Adrenal gland (tissue), 12 donors: Measurements from ENCODE around the gene CDK5RAP2. TPM values are rescaled to one million over a fixed set of nuclear protein-coding genes. Genes with fewer than 3 reads are reported as not detected.

Experiments used
- DNase-seq, 7 donors: peaks; one replicate each; pipeline ENCODE4 v3.0.0-alpha.2; 2019 to 2020
- H3K27ac ChIP-seq, 5 donors: fragments of 200-600 bp; sonication (generic) in 4 of 5; 1 replicate in 3 of 5; 2 replicates in 2 of 5; pipeline versions ENCODE4 v1.5.1 to v1.8.0; 2016 to 2020; ENCODE audit warnings: mild to moderate bottlenecking in 1 of 5
- H3K27me3 ChIP-seq: fragments of 200-600 bp; 2 replicates; pipeline ENCODE4 v1.8.0; 2021
- H3K36me3 ChIP-seq, 2 donors: fragments of 200-600 bp; replicated peaks in 1 of 2; 1 replicate in 1 of 2; 2 replicates in 1 of 2; pipeline versions ENCODE4 v1.5.1 to v1.8.0; 2018 to 2022
- H3K4me1 ChIP-seq, 2 donors: fragments of 200-600 bp; replicated peaks in 1 of 2; 1 replicate in 1 of 2; 2 replicates in 1 of 2; pipeline versions ENCODE4 v1.5.1 to v1.8.0; 2018 to 2021
- H3K4me3 ChIP-seq, 4 donors: fragments of 200-600 bp; sonication (generic) in 3 of 4; one replicate each; pipeline ENCODE4 v1.5.1; 2016 to 2018
- H3K9me3 ChIP-seq, 3 donors: fragments of 200-600 bp; sonication (generic) in 1 of 3; replicated peaks in 1 of 3; 1 replicate in 2 of 3; 2 replicates in 1 of 3; pipeline versions ENCODE4 v1.5.1 to v1.8.0; 2016 to 2021
- POLR2A ChIP-seq, 2 donors: fragments of 450-650 bp; IDR thresholded peaks; one replicate each; pipeline ENCODE4 v1.6.1; 2017; ENCODE audit warnings: antibody characterized with exemption in 2 of 2, mild to moderate bottlenecking in 2 of 2, moderate library complexity in 1 of 2
- WGBS, 4 donors: extraction: QIAGEN DNeasy Blood & Tissue Kit in 2 of 4; methylation state at CpG; one replicate each; pipeline versions ENCODE4 v1.1.5 to v1.1.7; 2013 to 2017; 5-methylcytosine and 5-hydroxymethylcytosine counted together
- intact Hi-C, 2 donors: fragments of 100-400 bp; cut with DNase I; formaldehyde crosslinking; loops; one replicate each; pipeline versions ENCODE4 v1.14.1 to v1.15.0; 2022 to 2023
- polyA plus RNA-seq, 3 donors: library from polyadenylated mRNA; stranded (reverse); fragments of 200-250 nt in 2 of 3; fragments of 350-450 nt in 1 of 3; fragmentation: Illumina TruSeq in 1 of 3; extraction: RNeasy Lipid Tissue Mini Kit (QIAGEN cat#74804) in 1 of 3; gene quantifications; one replicate each; pipeline ENCODE4 v1.2.3, GENCODE V29; 2013 to 2014
- total RNA-seq, 9 donors: library from RNA; depleted of rRNA in 4 of 9; stranded (reverse); fragments of >200 nt in 4 of 9; fragments of 120-200 nt in 1 of 9; fragmentation: NEBNext Ultra II Directional in 1 of 9; extraction: Animal tissue kit (Norgen Biotek cat#: 25700) in 1 of 9; gene quantifications; one replicate each; pipeline versions ENCODE4 v1.1.0 to v1.2.4, GENCODE V29; 2013 to 2023
- TF ChIP-seq, protein P1 (sequence below), 6 experiments: fragments of 450-650 bp in 4 of 6; fragments of 200-600 bp in 2 of 6; sonication (generic) in 1 of 6; IDR thresholded peaks; 1 replicate in 5 of 6; 2 replicates in 1 of 6; pipeline versions ENCODE4 v1.5.1 to v1.8.0; 2016 to 2021; ENCODE audit warnings: antibody characterized with exemption in 6 of 6, mild to moderate bottlenecking in 2 of 6, moderate library complexity in 1 of 6
- donor health status: healthy with polysubstance abuse.
- donor health status: Bipolar disorder and iron deficiency.
- donor health status: DM: yes; HTN: yes; CAD: no.
- donor health status: DM: no; HTN: no; CAD: no.
- donor health status: DM: no; HTN: no; CAD: no.
- donor health status: DM: yes; HTN: yes; CAD: no.

The CDK5RAP2 gene
- total and polyA plus RNA-seq, 12 donors = 26.0 to 60.7 (median 41.9) TPM

DNA sequence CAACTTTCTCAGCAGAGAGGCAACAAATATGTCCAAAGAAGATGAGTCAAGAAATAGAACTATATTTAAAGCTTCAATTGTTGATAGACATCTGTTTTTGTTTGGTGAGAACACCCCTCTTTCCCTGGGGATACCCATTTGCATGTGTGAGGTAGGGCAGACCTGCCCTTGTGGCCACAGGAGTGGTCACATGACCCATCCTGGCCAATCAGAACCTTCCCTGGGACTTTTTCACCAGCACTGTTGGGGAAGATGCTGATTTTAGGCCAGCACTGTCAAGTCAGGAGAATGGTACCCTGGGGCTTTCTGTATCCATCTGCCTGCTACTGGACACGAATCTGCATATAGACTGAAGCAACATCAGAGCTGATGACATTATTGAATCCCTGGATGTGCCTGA lies 211.2 kb downstream of the CDK5RAP2 start:
- Histone ChIP-seq H3K27ac (no peak overlapping the region), H3K9me3 (no peaks in the 10 kb centered on the region), H3K27me3 (no peaks in the 10 kb centered on the region), H3K36me3 (no peaks in the 10 kb centered on the region), H3K4me1 (no peaks in the 10 kb centered on the region), H3K4me3 (no peak overlapping the region)
- TF ChIP-seq, protein P1, sequence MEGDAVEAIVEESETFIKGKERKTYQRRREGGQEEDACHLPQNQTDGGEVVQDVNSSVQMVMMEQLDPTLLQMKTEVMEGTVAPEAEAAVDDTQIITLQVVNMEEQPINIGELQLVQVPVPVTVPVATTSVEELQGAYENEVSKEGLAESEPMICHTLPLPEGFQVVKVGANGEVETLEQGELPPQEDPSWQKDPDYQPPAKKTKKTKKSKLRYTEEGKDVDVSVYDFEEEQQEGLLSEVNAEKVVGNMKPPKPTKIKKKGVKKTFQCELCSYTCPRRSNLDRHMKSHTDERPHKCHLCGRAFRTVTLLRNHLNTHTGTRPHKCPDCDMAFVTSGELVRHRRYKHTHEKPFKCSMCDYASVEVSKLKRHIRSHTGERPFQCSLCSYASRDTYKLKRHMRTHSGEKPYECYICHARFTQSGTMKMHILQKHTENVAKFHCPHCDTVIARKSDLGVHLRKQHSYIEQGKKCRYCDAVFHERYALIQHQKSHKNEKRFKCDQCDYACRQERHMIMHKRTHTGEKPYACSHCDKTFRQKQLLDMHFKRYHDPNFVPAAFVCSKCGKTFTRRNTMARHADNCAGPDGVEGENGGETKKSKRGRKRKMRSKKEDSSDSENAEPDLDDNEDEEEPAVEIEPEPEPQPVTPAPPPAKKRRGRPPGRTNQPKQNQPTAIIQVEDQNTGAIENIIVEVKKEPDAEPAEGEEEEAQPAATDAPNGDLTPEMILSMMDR (IDR thresholded peaks at IDR 0.05) = no peak
- TF ChIP-seq POLR2A (IDR thresholded peaks at IDR 0.05) = no peak
- intact Hi-C loops = no loop called here
- no peak for DNase-seq
- WGBS, 4 donors = 88 to 100% (median 96%) methylated on average over 1 of the region's 1 CpG

DNA sequence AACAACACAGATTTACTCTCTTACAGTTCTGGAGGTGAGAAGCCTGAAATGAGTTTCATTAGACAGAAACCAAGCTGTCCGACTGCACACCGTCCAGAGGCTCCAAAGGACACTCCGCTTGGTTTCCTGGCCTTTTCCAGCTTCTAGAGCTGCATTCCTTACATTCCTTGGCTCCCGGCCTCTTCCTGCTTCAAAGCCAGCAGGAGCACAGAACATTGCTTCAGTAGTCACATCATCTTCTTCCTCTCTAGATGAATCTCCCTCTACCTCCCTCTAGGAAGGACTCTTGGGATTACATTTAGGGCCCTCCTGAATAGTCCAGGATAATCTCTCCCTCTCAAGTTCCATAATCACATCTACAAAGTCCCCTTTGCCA lies 213.3 kb downstream of the CDK5RAP2 start:
- TF ChIP-seq, protein P1 (IDR thresholded peaks at IDR 0.05) = peak in 2 of 6 experiments; percentile 22 to 29
- no peak for TF ChIP-seq POLR2A (IDR thresholded peaks at IDR 0.05)
- DNase-seq = peak in 5 of 7 donors; percentile 42 to 69 (median 53)
- H3K36me3 ChIP-seq = no peaks in the 10 kb centered on the region
- H3K27me3 ChIP-seq = no peaks in the 10 kb centered on the region
- no peaks in the 10 kb centered on the region for H3K9me3 ChIP-seq
- 48 to 69% (median 64%) methylated on average over 4 of the region's 4 CpGs for WGBS, 4 donors
- H3K4me3 ChIP-seq = no peak overlapping the region
- intact Hi-C loops = no loop called here
- H3K4me1 ChIP-seq = no peaks in the 10 kb centered on the region
- H3K27ac ChIP-seq = no peak overlapping the region

DNA sequence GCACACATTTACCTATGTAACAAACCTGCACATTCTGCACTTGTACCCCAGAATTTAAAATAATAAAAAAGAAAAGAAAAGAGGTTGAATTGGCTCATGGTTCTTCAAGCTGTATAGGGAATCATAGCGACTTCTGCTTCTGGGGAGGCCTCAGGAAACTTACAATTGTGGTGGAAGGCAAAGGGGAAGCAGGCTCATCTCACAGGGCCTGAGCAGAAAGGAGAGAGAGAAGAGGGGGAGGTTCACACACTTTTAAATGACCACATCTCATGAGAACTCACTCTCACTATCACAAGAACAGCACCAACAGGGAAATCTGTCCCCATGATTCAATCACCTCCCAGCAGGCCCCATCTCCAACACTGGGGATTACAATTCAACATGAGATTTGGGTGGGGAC lies 214.6 kb downstream of the CDK5RAP2 start:
- H3K27me3 ChIP-seq = no peaks in the 10 kb centered on the region
- H3K27ac ChIP-seq = no peak overlapping the region
- 75 to 96% (median 83%) methylated on average over 1 of the region's 1 CpG for whole genome bisulfite sequencing, 4 donors
- H3K9me3 ChIP-seq = no peaks in the 10 kb centered on the region
- no peaks in the 10 kb centered on the region for H3K4me1 ChIP-seq
- no peak for DNase-seq
- intact Hi-C loops = no loop called here
- H3K36me3 ChIP-seq = no peaks in the 10 kb centered on the region
- TF ChIP-seq, protein P1 (IDR thresholded peaks at IDR 0.05) = no peak
- no peak for TF ChIP-seq POLR2A (IDR thresholded peaks at IDR 0.05)
- no peak overlapping the region for H3K4me3 ChIP-seq

DNA sequence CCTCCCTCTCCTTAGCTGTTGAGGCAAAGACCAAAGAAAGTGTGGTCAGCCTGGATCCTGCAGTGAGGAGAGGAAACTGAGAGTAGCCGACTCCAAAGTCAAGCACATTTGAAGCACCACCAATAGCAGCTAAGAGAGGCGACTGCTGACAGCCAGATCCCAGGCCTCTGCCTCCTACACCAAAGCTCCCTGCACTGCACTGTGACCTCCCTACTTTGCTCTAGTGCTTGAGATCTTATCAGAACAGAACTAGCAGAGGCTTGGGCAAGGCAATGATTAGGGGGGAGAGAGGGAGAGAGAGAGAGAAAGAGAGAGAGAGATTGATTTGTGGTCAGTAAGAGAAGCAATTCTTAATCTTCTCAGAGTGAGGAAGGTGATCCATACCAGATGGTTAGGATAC lies 216.3 kb downstream of the CDK5RAP2 start:
- H3K27me3 ChIP-seq = no peaks in the 10 kb centered on the region
- no peak overlapping the region for H3K27ac ChIP-seq
- H3K9me3 ChIP-seq = no peaks in the 10 kb centered on the region
- intact Hi-C loops = no loop called here
- no peaks in the 10 kb centered on the region for H3K4me1 ChIP-seq
- 59 to 70% (median 64%) methylated on average over 2 of the region's 2 CpGs; no CpG with 5 or more reads in 1 of the 4 donors for WGBS, 4 donors
- no peaks in the 10 kb centered on the region for H3K36me3 ChIP-seq
- no peak overlapping the region for H3K4me3 ChIP-seq
- TF ChIP-seq POLR2A (IDR thresholded peaks at IDR 0.05) = no peak
- TF ChIP-seq, protein P1 (IDR thresholded peaks at IDR 0.05) = no peak
- no peak for DNase-seq
